ENCODE data around the gene ENG.

DNA sequence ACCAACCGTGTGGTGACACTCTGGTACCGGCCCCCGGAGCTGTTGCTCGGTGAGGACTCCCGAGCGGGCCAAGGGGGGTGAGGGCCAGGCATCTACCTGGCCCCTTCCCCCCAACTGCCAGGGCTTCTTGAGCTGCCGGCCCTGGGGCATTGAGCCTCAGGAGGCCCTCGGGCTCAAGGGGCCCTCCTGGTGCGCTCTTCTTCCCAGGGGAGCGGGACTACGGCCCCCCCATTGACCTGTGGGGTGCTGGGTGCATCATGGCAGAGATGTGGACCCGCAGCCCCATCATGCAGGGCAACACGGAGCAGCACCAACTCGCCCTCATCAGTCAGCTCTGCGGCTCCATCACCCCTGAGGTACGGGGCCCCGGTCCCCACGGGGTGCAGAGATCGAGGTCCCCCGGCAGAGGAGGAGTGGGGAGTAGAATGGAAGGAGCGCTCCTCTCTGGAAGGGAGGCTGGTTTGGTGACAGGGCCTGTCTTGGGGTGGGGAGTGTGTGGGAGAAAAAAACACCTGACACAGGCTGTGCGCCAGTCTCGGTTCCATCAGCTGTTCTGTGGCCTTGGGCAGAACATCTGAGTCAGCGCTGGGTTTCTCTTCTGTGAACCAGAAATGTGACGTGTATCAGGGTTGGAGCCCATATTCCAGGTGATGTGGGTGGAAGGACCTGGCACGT lies 66.0 kb downstream of the ENG start:
- no peak for TF ChIP-seq POLR2AphosphoS5 (IDR thresholded peaks at IDR 0.05; ENCODE audit: low read depth, low read length)
- TF ChIP-seq SP1 (IDR thresholded peaks at IDR 0.05; ENCODE audit: low read depth) = no peak
- TF ChIP-seq, protein P1, sequence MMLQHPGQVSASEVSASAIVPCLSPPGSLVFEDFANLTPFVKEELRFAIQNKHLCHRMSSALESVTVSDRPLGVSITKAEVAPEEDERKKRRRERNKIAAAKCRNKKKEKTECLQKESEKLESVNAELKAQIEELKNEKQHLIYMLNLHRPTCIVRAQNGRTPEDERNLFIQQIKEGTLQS (IDR thresholded peaks at IDR 0.05) = no peak
- no peak for TF ChIP-seq POLR2A (IDR thresholded peaks at IDR 0.05; ENCODE audit: borderline replicate concordance, extremely low read depth, insufficient read depth, insufficient read length)
- TF ChIP-seq, protein P2, sequence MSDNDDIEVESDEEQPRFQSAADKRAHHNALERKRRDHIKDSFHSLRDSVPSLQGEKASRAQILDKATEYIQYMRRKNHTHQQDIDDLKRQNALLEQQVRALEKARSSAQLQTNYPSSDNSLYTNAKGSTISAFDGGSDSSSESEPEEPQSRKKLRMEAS (IDR thresholded peaks at IDR 0.05) = no peak
- TF ChIP-seq, protein P3, sequence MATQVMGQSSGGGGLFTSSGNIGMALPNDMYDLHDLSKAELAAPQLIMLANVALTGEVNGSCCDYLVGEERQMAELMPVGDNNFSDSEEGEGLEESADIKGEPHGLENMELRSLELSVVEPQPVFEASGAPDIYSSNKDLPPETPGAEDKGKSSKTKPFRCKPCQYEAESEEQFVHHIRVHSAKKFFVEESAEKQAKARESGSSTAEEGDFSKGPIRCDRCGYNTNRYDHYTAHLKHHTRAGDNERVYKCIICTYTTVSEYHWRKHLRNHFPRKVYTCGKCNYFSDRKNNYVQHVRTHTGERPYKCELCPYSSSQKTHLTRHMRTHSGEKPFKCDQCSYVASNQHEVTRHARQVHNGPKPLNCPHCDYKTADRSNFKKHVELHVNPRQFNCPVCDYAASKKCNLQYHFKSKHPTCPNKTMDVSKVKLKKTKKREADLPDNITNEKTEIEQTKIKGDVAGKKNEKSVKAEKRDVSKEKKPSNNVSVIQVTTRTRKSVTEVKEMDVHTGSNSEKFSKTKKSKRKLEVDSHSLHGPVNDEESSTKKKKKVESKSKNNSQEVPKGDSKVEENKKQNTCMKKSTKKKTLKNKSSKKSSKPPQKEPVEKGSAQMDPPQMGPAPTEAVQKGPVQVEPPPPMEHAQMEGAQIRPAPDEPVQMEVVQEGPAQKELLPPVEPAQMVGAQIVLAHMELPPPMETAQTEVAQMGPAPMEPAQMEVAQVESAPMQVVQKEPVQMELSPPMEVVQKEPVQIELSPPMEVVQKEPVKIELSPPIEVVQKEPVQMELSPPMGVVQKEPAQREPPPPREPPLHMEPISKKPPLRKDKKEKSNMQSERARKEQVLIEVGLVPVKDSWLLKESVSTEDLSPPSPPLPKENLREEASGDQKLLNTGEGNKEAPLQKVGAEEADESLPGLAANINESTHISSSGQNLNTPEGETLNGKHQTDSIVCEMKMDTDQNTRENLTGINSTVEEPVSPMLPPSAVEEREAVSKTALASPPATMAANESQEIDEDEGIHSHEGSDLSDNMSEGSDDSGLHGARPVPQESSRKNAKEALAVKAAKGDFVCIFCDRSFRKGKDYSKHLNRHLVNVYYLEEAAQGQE (IDR thresholded peaks at IDR 0.05; ENCODE audit: low read depth) = no peak
- no peak for TF ChIP-seq EZH2 (IDR thresholded peaks at IDR 0.05)
- TF ChIP-seq, protein P4, sequence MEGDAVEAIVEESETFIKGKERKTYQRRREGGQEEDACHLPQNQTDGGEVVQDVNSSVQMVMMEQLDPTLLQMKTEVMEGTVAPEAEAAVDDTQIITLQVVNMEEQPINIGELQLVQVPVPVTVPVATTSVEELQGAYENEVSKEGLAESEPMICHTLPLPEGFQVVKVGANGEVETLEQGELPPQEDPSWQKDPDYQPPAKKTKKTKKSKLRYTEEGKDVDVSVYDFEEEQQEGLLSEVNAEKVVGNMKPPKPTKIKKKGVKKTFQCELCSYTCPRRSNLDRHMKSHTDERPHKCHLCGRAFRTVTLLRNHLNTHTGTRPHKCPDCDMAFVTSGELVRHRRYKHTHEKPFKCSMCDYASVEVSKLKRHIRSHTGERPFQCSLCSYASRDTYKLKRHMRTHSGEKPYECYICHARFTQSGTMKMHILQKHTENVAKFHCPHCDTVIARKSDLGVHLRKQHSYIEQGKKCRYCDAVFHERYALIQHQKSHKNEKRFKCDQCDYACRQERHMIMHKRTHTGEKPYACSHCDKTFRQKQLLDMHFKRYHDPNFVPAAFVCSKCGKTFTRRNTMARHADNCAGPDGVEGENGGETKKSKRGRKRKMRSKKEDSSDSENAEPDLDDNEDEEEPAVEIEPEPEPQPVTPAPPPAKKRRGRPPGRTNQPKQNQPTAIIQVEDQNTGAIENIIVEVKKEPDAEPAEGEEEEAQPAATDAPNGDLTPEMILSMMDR (IDR thresholded peaks at IDR 0.05 in 2 of 3, conservative IDR thresholded peaks at IDR 0.05 in 1 of 3; ENCODE audit: borderline replicate concordance in 1 of 3, insufficient read depth in 1 of 3, low read depth in 2 of 3, low read length in 2 of 3) = no peak
- TF ChIP-seq SIN3A (IDR thresholded peaks at IDR 0.05; ENCODE audit: low read depth) = no peak
- TF ChIP-seq SRF (IDR thresholded peaks at IDR 0.05; ENCODE audit: low read depth) = no peak
- no peak for TF ChIP-seq TCF7L2 (IDR thresholded peaks at IDR 0.05; ENCODE audit: borderline replicate concordance, extremely low read depth, insufficient read depth, insufficient read length)
